ENCODE measurements around the gene SLX1A.

DNA sequence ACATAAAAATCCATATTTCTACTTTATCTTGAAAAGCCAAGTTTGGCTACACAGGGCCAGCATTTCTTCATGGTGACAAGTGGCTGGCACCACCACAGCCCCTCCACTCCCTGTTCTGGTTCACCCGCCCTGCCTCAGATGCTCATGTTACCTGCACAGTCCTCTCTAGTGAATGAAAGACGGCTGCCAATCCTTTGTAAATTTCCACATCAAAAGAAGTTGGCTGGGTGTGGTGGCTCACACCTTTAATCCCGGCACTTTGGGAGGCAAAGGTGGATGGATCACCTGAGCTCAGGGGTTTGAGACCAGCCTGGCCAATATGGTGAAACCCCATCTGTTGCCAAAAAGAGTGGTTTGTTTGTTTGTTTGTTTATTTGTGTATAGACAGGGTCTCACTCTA lies 30.1 kb upstream of the SLX1A start:
- TF ChIP-seq CTCF (IDR thresholded peaks at IDR 0.05), result no peak
- no peak for TF ChIP-seq POLR2A (IDR thresholded peaks at IDR 0.05)

Data from upper lobe of left lung (tissue), 4 donors.